PC-9 (cell line): ENCODE data around the gene ZNF804A. TPM values are rescaled to one million over a fixed set of nuclear protein-coding genes. Genes with fewer than 3 reads are reported as not detected.

ENCODE experiments used
- BruUV-seq: library from RNA; stranded (reverse); fragments of 400-500 nt; replicated peaks from 2 replicates; lab custom pipeline; 2021; lab: Mats Ljungman, UMichigan
- CTCF ChIA-PET: fragments of 300-600 bp; sonication (Branson Sonifier 250); formaldehyde crosslinking; loops from one replicate; lab custom pipeline; 2022; ENCODE audit warnings: antibody characterized with exemption; lab: Charles Lee
- POLR2A ChIA-PET: fragments of 300-600 bp; sonication (Branson Sonifier 250); formaldehyde crosslinking; loops from one replicate; lab custom pipeline; 2022; ENCODE audit warnings: antibody characterized with exemption; ENCODE audit not compliant: unreplicated experiment; lab: Charles Lee
- DNase-seq, 2 experiments: peaks; one replicate each; pipeline versions ENCODE4 v3.0.0 to v3.0.0-alpha.2; 2015 to 2022; ENCODE audit warnings: mixed read lengths in 1 of 2
- H2AFZ ChIP-seq: fragments of 200-600 bp; sonication (generic); 2 replicates; pipeline ENCODE4 v1.8.1; 2017; ENCODE audit warnings: antibody characterized with exemption
- H3F3A ChIP-seq: fragments of 200-600 bp; sonication (generic); 2 replicates; pipeline ENCODE4 v1.8.1; 2017; ENCODE audit warnings: antibody characterized with exemption, mild to moderate bottlenecking, low read depth; ENCODE audit not compliant: insufficient read depth
- H3K27ac ChIP-seq: fragments of 200-600 bp; sonication (generic); 2 replicates; pipeline ENCODE4 v1.6.1; 2016; ENCODE audit warnings: mixed run types
- H3K27me3 ChIP-seq: fragments of 200-600 bp; sonication (generic); 2 replicates; pipeline ENCODE4 v1.6.1; 2016; ENCODE audit warnings: low read depth, mixed run types; ENCODE audit not compliant: insufficient read depth
- H3K36me3 ChIP-seq: fragments of 200-600 bp; sonication (generic); 2 replicates; pipeline ENCODE4 v1.6.1; 2016; ENCODE audit warnings: low read depth, mixed run types
- H3K4me1 ChIP-seq: fragments of 200-600 bp; sonication (generic); replicated peaks from 2 replicates; pipeline ENCODE4 v1.6.1; 2016; ENCODE audit warnings: mixed run types; ENCODE audit not compliant: insufficient read depth
- H3K4me2 ChIP-seq: fragments of 200-600 bp; sonication (generic); 2 replicates; pipeline ENCODE4 v1.6.1; 2017; ENCODE audit warnings: mixed run types
- H3K4me3 ChIP-seq: fragments of 200-600 bp; sonication (generic); 2 replicates; pipeline ENCODE4 v1.6.1; 2016; ENCODE audit warnings: mixed run types
- H3K79me2 ChIP-seq: fragments of 200-600 bp; sonication (generic); 2 replicates; pipeline ENCODE4 v1.6.1; 2017; ENCODE audit warnings: low read depth, mixed run types
- H3K9me2 ChIP-seq: fragments of 200-600 bp; sonication (generic); 2 replicates; pipeline ENCODE4 v1.8.1; 2017; ENCODE audit warnings: mild to moderate bottlenecking; ENCODE audit not compliant: insufficient read depth
- H3K9me3 ChIP-seq: fragments of 200-600 bp; sonication (generic); 2 replicates; pipeline ENCODE4 v1.8.1; 2016; ENCODE audit warnings: low read depth; ENCODE audit not compliant: insufficient read depth
- H4K20me1 ChIP-seq: fragments of 200-600 bp; sonication (generic); 2 replicates; pipeline ENCODE4 v1.8.1; 2017; ENCODE audit not compliant: insufficient read depth
- CTCF ChIP-seq: fragments of 200-600 bp; sonication (generic); conservative IDR thresholded peaks from 2 replicates; pipeline ENCODE4 v1.6.1; 2017; ENCODE audit warnings: mixed run types, antibody characterized with exemption, mild to moderate bottlenecking, moderate library complexity
- EZH2 ChIP-seq: fragments of 200-600 bp; sonication (generic); IDR thresholded peaks from 2 replicates; pipeline ENCODE4 v1.8.0; 2017; ENCODE audit warnings: antibody characterized with exemption, low read depth
- intact Hi-C: fragments of 100-400 bp; cut with micrococcal nuclease; formaldehyde crosslinking; loops from one replicate; pipeline ENCODE4 v1.10.0; 2022; ENCODE audit not compliant: unreplicated experiment
- total RNA-seq: library from RNA; stranded (reverse); gene quantifications from 2 replicates; pipeline ENCODE4 v1.2.3, GENCODE V29; 2021

ZNF804A gene
- total RNA-seq, 1 experiment from 2014 or later, result not detected

- intact Hi-C loops, result no loop called here
- Histone ChIP-seq H2AFZ (no peak overlapping the region), H3F3A (no peaks in the 10 kb centered on the region), H4K20me1 (no peaks in the 10 kb centered on the region), H3K4me2 (no peak overlapping the region), H3K27ac (no peak overlapping the region), H3K9me2 (no peaks in the 10 kb centered on the region), H3K36me3 (no peaks in the 10 kb centered on the region), H3K4me1 (no peaks in the 10 kb centered on the region), H3K4me3 (no peak overlapping the region), H3K9me3 (no peaks in the 10 kb centered on the region), H3K27me3 (no peaks in the 10 kb centered on the region), H3K79me2 (no peaks in the 10 kb centered on the region)
- POLR2A ChIA-PET, result no interaction called here
- BruUV-seq, result no TSS peak
- no peak for DNase-seq
- CTCF ChIA-PET, result no interaction called here
- TF ChIP-seq EZH2, result no peak
- no peak for TF ChIP-seq CTCF
These were observed 170.7 kb downstream of the ZNF804A start for GRCh38 chr2:184769023-184769422.

GRCh38 chr2:184769686-184770085 is 171.4 kb downstream of the ZNF804A start:
- no TSS peak for BruUV-seq
- Histone ChIP-seq H3K27ac (no peak overlapping the region), H3K27me3 (no peaks in the 10 kb centered on the region), H3K4me1 (no peaks in the 10 kb centered on the region), H2AFZ (no peak overlapping the region), H3F3A (no peaks in the 10 kb centered on the region), H3K4me3 (no peak overlapping the region), H3K4me2 (no peak overlapping the region), H3K9me2 (no peaks in the 10 kb centered on the region), H3K79me2 (no peaks in the 10 kb centered on the region), H3K9me3 (no peaks in the 10 kb centered on the region), H4K20me1 (no peaks in the 10 kb centered on the region), H3K36me3 (no peaks in the 10 kb centered on the region)
- no peak for TF ChIP-seq CTCF
- ChIA-PET POLR2A (no interaction called here), CTCF (no interaction called here)
- DNase-seq, result no peak
- intact Hi-C loops, result no loop called here

GRCh38 chr2:184779777-184780176 is 181.4 kb downstream of the ZNF804A start:
- POLR2A ChIA-PET, result no interaction called here

More at GRCh38 chr2:184779777-184780176, 181.4 kb downstream of the ZNF804A start:
- Histone ChIP-seq H3K27me3 (no peaks in the 10 kb centered on the region), H3F3A (no peaks in the 10 kb centered on the region), H3K4me2 (no peak overlapping the region), H4K20me1 (no peaks in the 10 kb centered on the region), H2AFZ (no peak overlapping the region), H3K9me2 (no peaks in the 10 kb centered on the region), H3K79me2 (no peaks in the 10 kb centered on the region), H3K36me3 (no peaks in the 10 kb centered on the region), H3K27ac (no peak overlapping the region), H3K4me1 (no peaks in the 10 kb centered on the region), H3K9me3 (no peaks in the 10 kb centered on the region), H3K4me3 (no peak overlapping the region)
- CTCF ChIA-PET, result no interaction called here
- TF ChIP-seq EZH2, result no peak
- no peak for TF ChIP-seq CTCF
- no peak for DNase-seq
- intact Hi-C loops, result no loop called here
- no TSS peak for BruUV-seq
